GM19043 (cell line): ENCODE measurements around the gene WFIKKN2.
"Not testable (repeated sequence)": the region's sequence is repeated elsewhere in the genome, so short reads cannot be mapped to it uniquely, and the experiment has no call there.

Experiments
- ATAC-seq: cut with Tn5 transposase; IDR thresholded peaks from one replicate; pipeline ENCODE4 v1.9.1; 2021; ENCODE audit warnings: low read depth; ENCODE audit not compliant: unreplicated experiment

WFIKKN2 gene

DNA sequence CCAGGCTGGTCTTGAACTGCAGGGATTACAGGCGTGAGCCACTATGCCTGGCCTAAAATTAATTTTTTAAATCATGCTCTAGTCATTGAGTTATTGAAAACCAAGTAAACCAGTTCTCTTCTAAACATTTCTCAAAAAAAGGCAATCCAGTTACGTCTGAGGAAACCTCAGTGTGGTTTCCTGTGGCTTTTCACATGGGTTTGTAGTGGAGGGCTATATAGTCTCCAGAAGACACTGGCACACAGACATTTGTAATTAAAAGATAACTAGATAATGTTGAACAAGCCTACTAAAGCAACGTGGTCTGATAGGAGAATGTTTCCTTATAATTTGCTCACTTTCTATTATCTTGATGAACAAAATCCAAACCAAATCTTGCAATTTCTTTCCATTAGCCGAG lies 36.0 kb downstream of the WFIKKN2 start:
- no peak for ATAC-seq

DNA sequence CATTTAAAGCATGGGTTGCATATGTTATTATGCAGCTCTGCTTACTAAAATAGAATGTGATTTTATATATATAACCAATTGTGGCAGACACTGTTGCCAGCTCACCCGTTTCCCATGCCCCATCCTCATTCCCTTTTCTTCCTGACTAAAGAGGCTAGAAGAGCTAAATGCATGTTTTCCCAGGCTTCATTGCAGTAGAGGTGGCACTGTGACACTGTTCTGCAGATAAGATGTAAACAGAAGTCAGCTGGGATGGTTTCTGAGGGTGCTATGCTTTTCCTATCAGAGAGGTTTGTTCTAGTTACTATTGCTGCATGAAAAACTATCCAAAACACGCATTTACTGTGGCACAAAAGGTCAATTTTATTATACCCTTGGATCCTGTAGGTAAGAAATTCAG lies 36.5 kb downstream of the WFIKKN2 start:
- ATAC-seq = no peak

DNA sequence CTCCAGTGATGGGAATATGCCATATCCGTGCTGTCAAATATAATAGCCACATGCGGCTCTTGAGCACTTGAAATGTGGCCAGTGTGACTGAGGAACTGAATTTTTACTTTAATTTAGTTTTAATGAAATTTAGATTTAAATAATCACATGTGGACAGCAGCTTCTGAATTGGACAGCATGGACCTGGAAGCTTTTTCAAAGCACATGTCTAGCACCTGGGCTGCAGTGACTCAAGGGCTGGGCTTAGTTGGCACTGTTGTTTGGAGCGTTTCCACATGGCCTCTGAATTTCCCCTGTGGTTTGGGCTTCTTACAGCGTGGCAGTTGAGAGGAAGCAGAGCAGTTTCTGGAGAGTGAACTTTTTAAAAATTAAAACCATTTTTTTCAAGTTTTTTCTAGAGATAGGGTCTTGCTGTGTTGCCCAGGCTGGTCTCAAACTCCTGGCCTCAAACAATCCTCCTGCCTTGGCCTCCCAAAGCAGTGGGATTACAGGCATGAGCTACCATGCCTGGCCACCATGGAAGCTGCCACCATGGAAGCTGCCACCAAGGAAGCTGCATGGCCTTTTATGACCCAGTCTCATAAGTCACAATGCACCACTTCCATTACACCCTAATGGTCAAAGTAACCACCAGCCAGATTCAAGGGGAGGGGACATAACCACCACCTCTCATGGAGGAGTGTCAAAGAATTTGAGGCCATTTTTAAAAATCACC lies 37.5 kb downstream of the WFIKKN2 start:
- no peak for ATAC-seq

DNA sequence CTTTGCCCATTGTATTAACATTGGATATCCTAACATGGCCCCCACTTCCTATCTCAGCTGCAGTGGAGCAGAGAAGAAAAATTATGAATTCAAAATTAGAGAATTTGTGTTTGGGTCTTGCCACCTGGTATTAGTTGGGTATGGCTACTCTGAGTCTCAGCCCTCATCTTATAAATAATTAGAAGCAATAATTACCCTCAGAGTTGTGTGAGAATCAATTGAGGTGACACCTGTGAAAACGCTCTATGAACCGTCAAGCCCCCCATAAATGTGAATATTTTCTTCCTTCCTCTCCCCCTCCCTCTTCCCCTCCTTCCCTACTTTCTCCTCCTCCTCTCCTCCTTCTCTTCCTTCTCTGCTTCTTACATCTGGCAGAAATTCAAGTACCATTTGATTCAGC lies 39.7 kb downstream of the WFIKKN2 start:
- no peak for ATAC-seq

DNA sequence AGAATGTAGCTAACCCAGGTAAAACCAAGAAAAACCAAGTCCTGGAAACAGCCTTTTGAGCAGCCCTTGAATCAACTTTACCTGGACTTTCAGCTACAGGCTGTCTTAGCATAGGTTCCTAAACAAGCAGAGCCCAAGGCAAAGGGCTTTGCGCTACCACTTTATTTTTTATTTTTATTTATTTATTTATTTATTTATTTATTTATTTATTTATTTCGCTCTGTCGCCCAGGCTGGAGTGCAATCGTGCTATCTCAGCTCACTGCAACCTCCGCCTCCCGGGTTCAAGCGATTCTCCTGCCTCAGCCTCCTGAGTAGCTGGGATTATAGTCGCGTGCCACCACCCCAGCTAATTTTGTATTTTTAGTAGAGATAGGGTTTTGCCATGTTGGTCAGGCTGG lies 41.7 kb downstream of the WFIKKN2 start:
- not testable (repeated sequence) for ATAC-seq

DNA sequence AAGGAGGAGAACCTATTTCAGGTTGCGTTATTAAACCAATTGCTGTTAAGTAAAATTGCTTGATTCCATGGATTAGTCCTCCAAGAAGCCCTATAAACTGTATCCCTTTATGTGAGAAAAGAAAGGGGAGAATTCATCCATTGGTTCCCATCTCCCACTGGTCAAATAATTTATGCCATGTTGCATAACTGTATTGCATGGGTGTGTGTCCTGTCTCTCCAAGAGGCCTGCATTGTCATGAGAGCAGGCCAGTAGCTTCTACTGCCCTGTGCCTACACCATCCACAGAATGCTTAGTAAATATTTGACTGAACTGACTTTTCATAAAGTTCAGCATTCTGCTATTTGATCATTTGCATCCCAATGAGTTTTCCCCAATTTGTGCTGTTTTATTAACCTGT lies 42.5 kb downstream of the WFIKKN2 start:
- no peak for ATAC-seq

DNA sequence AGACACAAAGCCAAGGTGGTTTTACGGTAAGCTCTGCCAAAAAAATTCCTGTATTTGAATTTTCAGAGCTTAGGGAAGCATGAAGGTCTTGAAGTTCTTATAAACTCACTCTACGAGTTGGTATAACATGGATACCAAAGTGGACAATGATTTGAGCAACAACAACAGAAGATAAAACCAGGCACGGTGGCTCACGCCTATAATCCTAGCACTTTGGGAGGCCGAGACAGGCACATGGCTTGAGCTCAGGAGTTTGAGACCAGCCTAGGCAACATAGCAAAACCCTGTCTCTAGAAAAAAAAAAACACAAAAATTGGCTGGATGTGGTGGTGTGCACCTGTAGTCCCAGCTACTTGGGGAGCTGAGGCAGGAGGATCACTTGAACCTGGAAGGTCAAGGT lies 43.7 kb downstream of the WFIKKN2 start:
- no peak for ATAC-seq

DNA sequence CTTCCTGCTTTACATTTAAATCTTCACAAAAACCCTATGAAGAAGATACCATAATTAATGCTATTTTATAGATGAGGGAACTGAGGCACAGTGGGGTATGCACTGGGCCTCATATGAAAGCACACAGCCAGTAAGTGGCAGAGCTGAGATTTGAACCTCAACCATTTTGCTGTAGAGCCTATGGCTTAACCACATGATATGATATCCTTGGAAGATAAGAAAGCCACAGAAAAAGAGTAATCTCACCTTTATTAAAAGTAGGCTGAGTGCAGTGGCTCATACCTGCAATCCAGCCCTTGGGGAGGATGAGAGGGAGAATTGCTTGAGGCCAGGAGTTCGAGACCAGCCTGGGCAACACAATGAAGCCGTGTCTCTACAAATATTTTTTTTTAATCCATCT lies 45.8 kb downstream of the WFIKKN2 start:
- ATAC-seq = no peak

DNA sequence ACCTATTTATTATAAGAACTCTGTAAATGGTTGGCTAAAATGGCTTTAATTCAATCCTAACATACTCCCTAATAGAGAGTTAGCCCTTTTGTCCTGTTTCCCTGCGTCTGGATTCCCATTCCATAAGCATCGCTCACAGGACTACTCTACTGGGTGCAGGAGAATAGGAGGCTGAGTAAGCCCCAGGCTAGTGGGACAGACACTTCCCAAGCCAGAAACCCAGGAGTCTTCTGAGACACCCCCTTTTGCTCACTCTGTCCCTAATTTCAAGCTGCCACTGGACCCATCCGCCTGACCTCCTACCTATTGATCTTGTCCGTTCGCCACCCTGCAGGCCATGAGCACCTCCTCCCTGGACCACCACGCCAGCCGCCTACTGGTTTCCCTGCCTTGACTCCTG lies 47.5 kb downstream of the WFIKKN2 start:
- ATAC-seq = no peak

DNA sequence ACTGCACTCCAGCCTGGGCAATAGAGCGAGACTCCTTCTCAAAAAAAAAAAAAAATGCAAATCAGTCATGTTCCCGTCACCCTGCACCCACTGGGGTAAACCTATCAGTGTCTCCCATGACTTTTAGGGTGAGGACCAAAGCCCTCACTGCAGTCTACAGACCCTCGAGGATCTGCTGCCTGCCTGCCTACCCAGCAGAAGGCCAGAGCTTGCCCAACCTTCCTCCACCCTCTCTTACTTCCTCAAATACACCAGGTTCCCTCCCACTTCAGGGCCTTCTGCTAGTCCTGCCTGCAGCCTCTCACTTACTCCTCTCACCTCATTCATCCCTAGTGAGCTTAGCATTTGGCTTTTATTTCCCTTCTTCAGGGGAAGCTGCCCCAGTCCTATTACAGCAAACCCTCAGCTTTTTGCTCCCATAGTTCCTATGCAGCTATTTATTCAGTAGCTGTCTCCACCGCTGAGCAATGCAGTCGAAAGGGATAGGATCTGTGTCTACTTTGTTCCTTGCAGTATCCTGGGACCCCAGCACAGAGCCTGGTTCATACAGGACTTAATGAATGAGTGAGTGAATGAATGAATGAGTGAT lies 48.6 kb downstream of the WFIKKN2 start:
- no peak for ATAC-seq

DNA sequence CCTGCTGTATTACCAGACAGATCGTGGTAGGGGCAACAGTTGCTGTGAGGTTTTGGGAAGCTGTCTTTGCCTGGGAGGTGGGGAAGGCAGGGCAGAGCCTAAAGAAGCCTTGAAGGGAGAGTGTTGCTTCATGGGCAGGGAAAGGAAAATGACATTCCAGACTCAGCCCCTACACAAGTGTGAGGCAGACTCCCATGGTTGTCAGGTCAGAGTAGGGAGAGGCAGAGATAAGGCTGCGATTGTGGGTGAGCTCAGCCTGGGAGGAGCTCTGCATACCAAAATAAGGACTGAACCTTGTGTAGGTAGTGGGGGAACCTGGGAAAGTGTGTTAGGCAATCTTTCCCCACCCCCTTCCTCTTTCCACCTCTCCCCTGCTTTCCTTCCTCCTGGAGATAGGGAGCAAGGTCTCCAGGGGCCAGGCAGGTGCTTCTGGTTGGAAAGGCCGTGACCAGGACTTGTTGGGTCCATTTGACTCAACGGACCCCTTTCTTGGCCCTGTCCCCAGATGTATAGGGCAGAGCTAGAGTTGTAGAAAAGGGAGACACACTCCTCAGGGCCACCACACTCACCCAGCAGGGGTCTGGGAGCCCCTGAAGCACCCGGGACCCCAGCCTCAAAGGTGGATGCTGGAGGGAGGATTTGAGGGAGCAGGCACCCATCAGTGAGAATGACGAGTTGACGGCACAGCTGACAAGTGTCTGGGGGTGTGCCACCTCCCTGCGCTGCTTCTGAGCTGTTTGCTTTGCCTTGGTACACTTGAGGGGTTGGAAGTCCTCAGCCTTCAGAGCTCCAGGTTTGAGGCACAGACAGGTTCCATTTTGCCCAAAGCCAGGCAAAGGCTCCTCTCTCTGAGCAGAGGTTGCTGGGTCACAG lies 49.3 kb downstream of the WFIKKN2 start:
- ATAC-seq = no peak

DNA sequence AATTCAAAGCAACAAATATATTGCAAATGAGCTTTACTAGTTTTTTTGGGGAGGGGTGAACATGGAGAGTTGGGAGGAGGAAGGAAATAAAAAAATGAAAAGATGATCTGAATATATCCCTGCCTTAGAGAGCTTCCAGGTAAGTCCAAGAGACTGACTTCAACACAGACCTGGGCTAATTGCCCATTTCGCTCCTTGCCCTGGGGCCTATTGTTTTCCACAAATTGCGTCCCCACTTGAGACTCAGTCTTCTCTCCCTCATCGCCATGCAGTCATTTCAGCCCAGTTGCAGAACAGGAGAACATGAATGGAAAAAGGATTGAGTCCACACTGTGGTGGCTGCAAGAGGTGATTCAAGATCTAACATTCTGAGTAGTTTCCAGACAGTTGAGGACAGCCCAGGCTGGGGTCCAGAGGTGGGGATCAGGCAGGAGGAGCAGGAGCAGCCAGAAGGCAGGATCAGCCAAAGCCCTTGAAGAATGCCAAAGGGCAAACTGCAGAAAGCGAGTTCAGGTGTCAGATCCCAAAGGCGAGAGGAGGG lies 52.4 kb downstream of the WFIKKN2 start:
- ATAC-seq = no peak

DNA sequence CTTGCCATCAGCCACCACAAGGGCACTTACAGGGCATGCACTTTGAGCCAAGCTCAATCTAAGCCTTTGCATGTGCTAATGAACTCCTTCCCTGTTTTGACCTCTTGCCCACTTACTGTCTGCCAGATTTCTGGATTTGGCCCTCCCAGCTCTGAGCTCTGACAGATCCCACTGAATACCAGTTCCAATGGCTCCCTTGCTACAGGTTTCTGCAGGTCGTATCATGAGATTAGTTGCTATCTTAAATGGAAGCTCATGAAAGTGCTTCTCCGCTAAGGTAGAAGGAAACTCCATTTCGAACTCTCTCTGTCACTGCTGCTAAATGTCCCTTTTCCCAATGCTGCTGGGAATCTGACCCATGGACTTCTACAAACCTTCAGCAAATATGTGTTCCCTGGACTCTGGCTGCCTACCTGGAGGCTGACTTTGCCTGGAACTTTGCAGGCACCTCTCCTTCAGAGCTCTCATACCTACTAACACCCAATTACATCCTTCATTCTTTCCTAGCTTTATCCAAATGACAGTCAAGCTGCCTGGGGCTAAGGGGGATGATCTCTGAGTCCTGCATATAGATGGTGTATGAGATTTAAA lies 54.2 kb downstream of the WFIKKN2 start:
- no peak for ATAC-seq

DNA sequence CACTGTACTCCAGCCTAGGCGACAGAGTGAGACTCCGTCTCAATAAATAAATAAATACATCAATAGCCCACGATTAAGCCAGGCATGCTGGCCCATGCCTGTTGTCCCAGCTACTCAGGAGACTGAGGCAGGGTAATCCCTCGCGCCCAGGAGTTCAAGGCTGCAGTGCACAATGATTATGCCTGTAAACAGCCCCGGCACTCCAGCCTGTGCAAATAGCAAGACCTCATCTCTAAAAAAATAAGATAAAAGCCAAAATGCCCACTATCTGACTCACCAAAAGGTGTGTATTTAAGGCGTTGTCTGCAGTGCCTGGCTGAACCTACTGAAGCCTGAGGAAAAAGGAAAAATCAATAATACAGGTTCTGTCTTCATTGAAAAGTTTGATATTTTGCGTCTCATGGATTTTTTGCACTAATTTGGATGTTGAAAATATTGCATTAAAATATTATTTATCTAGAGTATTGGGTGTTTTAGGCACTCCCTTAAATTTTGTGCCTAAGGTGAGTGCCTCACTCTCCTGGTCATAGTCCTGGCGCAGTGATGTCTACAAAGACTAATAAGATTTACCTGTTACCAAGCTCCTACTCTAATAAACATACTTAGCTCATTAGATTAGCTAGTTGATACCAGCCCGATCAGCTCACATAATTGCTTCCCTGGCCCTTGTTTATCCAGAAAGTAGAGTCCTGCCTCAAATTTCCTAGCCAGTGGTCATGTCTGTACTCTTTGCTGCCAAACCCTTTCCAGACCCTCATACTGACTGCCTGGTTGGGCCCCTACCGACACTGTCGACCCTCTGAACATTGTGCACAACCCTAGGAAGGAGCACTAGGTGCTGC lies 55.5 kb downstream of the WFIKKN2 start:
- ATAC-seq = no peak

DNA sequence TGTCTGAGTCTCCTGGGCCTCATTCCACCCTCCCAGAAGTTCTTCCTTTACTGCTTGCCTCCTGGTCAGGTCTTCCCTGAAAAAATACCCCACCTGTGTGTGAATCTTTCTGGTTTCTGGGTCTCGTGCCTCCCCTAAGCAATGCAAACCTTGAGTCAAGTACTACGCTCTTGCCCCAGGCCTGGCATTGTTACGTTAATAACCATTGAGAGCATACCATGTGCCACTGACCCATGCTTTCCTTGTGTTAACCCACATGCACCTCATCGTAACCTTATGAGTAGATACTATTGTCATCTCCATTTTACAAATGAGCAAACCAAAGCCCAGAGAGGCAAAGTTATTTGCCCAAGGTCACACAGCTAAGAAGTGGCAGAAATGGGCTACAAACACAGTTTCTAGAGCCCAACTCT lies 56.2 kb downstream of the WFIKKN2 start:
- no peak for ATAC-seq
